SKM-1 (cell line): ENCODE measurements around the gene COL4A1.

Experiments used
- DNase-seq: peaks from one replicate; lab custom pipeline; 2025; ENCODE audit not compliant: unreplicated experiment; lab: John Stamatoyannopoulos, UW

COL4A1 gene

DNA sequence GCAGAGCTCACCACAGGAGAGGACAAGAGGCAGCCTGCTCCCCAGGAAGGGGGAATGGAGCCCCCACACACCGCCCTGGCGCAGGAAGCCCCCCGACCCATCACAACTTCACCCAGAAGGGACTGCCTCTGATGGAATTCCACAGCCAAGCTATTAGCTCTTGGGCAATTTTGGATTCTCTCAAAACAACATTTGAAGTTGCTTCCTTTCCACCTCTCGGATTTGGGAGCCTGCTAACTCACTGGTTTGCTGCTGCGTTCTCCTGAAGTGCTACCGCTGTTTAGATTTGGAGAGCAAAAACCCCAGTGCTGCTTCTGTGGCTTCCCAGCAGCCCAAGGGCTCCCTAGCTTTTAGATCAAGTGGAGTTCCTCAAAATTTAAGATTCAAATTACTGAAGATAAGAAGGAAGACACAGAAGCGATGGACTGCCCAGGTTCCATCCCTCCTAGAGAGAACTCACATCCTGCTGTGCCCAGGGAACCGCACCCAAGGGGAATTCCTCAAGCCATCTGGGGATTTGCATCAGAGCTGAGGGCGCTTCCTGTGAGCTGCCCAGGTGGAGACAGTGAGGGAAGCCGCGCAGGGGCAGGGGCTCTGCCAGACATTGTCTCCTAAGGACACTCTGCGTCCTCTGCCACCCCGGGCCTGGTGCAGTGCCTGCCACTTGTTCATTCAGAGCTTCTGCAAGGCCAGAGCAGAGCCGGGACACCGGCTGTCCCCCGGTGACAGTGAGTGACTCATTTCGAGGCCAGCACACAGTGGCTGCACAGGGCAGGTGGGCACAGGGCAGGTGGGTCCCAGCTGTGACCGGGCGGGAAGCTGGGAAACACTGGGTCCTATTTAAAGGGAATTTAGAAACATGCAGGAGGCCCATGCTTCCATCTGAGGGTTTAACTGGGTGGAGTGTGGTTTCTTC is 45.5 kb downstream of the COL4A1 start:
- no peak for DNase-seq

DNA sequence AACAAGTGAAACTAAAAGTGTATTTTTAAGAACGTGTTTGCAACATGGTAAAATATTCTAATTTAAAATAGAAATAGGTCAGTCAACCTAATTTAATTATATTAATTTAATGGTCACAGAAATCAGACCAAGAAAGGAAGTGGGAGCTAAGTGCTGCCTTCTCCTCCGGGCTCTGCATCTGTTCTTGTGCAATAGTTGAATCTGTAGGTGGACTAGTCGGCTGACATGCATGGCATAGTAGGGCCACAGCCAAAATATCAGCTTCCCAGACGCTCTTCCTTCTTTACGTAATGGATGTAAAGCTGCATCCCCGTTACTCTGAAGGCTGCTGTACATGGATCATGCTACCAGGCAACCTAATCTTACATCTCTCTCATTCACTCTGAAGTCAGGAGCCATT is 47.3 kb downstream of the COL4A1 start:
- no peak for DNase-seq

DNA sequence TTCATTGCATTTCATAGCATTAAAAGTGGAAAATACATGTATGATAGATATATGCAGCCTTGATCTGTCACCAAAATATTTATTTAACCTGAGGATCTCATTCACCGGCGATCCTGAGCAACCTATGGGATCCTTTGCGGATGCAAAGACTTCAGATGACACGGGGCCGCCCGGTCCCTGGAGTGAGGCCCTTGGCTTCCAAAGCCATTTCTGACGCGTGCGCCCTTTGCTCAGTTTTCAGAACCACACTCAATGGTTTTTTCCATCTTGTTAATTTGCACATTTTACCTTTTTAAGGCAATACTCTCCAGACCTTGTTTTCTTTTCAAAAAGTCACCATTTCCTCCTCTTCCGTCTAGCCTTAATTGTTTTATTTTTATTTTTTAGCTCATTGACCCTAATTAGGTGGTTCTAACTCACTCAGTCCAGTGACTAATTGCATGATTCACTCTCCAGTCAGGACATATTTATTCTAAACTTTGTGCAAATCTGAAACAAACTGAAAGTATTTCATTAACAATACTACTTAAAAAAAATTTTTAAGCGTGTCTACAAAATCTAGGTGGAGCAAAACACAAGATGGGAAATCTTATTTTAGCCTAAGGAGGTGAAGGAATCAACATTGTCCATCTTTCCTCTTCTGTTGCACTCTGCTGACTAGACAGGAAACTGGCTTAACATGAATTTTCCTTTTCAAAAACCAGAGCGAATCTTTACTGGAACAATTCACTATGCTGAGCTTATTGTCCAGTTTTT is 47.9 kb downstream of the COL4A1 start:
- no peak for DNase-seq

DNA sequence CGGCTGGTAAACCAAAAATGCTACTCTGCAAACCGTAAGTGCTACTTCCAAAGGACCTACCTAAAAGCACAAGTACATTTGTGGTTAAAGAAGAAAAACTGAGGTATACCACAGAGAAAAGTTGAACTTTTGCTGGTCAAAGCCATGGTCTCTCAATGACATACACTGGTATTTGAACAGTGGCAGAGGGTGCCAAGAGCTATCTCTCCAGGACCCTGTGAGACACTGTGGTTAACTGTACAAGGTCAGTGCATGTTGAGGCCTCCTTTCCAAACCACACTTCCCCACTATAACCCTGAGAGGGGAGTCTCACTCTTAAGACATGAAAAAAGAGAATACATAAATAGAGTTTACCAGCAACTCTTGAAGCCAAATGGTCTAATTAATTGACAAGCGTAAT is 49.5 kb downstream of the COL4A1 start:
- no peak for DNase-seq

DNA sequence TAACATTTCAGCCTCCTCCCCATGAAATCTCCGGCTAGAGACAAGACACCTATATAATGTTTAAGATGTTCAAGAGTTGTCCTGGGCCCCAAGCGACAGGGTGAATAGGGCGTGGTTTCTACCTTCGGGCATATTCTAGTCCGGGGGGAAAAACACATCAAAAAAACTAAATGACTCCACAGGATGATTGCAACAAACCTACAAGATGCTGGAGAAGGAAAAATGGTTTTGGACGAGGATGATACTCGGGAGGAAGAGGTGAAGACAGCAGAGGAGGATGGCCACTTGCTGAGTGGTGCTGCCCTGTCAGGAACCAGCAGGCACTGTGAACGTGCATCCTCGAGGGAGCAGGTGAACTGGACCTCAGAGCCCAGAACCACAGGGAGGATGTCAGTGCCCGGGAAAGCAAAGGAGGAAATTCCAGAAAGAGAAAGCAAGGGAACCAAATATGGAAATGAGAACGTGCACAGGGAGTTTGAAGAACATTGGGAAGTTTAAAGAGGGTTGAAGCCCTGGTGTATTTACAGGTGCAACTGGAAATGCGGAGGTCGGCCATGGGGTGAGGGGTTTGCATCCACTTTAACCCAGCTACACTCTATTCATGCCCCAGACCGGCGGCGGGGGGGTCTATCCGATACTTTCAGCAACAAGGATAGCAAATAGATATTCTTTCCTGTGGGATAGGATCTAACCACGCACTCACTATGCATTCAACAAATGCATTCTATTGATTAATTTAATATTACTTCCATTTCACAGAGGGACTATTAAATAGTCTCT is 50.6 kb downstream of the COL4A1 start:
- DNase-seq, result no peak

DNA sequence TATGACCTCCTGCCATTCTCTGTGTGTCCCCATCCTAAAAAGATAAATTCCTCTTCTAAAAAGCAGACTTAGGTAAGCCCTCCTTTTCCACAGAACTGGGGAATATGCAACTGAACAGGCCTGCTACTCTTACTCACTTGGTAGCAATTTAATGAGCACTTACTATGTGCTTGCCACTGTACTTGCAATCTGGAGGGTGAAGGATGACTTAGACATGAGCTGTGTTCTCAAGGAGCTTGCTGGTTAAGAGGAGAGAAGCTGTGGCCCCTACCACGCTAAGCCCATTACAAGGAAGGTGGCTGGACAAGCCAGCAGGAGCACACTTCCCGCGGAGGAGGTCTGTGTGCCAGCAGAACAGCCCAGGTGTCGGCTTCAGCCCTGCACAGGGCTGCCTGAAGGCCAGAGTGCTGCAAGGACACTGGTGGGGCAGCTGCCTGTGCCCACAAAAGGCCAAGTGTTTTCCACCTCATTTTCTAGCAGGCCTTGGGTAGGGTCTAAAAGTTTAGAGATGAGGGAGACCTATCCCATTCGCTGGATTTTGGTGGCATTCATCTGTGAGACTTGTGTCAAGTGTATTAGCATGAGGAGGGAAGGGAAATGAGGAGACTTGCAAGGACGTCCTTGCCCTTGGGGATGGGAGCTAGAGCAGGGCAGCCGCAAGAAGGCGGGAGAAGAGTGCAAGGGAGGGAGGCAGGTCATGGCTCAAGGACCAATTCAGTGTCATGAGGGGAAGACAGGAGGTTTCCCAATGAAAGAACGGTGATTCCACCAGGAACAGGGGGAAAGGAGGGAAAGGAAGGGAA is 52.0 kb downstream of the COL4A1 start:
- no peak for DNase-seq

DNA sequence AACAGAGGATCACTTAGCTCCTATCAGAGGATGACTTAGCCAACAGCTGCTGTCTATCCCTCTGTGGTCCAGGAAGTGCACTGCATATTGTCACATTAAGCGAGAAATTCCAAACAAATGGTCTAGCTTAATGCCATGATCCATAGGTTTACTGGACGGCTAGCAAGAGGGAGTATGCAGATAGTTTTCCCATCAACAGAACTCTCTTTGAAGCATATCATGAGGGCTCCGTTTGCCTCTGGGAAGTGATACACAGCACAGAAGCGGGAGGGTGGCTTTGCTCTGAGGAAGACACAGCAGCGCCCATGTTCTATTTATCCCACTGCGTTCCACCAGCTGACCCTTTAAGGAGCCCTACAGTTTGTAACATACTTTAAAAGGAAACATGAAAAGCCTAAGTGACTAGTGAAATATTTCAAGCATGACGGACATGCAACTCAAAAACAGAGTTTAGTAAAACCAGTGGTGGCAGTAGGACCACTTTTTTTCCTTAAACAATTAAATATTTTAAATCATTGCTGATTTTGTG is 52.7 kb downstream of the COL4A1 start:
- DNase-seq, result no peak

DNA sequence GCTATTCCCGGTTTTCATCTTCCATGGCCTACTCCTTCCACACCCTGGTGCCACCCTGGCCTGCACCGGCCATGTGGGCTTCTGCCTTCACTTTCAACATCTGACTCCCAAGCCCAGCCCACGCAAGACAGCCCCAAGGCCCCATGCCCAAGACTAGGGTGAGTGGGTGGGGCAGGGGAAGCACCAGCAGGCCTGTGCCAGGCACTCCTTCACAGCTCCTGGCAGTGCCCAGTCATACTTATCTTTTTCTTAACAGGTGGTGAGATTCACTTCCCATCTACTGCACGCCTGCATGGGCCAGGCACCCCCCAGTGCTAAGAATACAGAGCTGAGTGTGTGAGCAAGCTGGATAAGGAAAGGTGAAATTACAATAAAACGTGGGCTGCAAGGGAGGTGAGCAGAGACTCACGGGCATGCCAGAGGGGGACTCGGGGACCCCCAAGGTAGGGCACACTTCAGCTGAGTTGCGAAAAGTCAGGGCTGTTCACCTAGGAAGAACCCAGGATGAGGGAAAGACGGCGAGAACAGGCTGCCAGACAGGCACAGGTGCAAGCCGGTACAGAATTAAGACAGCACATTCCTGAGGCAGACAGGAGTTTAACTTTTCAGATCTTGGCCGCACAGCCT is 55.7 kb downstream of the COL4A1 start:
- DNase-seq, result no peak

DNA sequence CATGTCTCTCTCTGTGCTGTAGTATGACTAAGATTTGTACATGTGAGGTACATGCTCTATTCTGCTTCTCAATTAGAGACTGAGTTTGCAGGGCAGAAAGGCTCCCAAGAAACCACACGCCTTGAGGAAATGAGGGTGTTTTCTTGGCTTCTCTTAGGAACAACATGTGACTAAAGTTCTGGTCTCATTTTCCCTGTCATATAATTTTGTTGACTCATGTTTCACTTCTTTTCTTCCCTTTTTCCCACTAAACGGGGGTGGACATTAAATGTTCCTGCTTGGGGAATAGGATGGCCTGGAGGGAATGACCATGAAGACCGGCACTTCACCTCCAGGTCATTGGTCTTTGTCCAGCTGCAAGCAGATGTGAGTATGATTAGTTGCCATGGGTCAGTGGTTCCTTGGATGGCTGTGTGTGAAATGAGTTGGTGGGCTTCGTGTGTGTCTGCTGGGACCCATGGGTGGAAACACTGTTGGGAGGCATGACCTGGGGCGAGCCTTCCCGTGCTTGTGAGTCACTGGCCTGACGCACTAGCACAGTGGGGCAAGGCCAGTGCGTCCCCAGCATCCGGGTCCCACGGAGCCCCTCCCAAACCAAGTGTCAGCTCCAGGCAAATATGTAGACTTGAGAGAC is 56.6 kb downstream of the COL4A1 start:
- no peak for DNase-seq

DNA sequence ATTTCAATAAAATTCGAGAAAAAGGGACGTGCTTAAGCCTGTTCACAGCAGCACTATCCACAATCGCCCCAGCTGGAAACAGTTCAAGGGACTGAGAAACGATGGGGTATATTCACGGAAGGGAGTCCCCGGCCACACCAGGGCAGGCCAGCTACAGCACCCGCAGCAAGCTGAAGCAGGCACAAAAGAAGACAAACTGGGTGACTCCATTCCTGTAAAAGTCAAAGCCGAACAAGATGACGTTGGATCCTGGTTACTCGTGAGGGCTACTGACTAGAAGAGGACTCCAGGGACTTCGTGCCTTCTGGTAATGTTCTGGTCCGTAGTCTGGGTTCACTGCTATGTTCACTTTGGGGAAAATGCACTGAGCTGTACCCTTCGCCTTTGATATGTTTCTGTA is 57.6 kb downstream of the COL4A1 start:
- no peak for DNase-seq

DNA sequence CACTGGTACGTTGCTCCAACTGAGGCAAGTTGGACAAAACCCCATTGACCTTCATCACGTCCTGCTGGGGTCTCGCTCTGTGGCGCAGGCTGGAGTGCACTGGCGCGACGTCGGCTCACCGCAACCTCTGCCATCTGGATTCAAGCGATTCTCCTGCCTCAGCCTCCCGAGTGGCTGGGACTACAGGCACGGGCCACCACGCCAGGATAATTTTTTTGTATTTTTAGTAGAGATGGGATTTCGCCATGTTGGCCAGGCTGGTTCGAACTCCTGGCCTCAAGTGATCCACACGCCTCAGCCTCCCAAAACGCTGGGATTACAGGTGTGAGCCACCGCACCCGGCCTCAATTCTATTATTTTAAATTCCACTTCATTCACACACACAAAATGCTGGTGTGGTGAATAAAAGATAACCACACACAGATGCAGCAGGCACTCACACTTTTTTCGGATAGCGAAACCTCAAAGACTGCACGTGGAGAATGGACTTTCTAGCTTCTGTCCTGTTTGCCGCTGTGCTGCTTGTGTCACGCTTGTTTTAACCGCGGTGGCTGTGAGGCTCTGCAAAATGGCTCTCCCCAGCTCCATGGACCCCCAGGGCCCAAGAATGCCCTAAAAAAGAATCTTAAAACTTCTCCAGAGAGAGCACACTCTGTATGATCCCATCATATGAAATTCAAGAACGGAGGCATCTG is 58.4 kb downstream of the COL4A1 start:
- DNase-seq, result no peak

DNA sequence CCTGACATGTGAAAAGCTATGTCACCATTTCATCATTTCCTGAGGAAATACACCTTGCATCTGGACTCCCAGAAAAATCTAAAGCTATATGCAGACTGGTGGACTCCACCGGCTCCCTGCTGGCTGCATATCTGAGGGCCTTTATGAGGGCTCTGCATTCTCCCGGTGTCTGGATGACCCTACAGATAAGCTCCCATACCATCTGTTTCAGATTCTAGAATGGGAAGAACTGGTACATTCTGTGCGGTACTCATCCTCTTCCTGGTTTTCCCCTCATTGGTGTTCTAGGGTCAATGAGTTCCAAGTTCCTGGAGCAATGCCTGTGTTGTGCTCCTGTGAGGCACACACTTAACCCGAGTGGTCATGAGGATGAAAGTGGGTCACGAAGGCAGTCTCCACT is 60.4 kb downstream of the COL4A1 start:
- no peak for DNase-seq

DNA sequence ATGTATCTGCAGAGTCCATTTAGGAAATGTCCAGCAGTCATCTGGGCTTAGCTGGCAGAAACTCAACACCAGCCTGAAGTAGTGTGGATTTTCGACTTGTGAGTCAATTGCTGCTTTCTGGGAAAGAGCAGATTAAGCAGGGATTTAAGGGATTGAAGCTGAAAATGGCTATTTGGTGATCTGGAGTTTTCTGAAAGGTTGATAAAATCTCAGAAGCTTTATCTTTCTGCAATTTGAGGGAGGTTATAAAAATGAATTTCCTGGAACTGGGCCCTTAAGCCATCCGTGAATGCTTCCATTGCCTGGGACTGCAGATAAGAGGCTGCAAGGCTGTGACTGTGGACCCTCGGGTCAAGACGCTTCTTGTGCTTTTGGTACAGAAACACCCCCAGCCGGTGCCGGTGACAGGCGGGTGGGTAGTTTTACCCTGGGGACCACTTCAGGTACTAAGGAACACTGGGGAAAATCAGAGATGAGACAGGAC is 61.5 kb downstream of the COL4A1 start:
- DNase-seq, result no peak

DNA sequence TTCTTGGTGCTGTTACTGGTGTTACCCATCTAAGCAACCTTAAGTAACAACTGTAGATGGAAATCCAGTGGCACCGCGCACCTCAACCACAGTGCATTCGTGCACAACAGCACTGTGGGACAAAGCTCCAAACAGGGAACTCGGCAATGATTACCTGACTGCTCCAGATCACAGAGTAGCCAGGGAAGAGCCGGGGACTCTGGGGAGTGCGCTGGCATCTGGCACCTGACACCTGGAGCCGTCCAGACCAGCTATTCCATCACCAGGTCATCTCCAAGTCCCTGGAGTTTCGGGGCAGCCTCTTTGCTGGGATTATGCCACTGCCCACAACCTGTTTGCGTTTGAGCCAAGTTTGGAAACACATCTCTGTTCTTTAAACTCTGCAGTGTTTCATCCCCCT is 62.0 kb downstream of the COL4A1 start:
- DNase-seq, result no peak

DNA sequence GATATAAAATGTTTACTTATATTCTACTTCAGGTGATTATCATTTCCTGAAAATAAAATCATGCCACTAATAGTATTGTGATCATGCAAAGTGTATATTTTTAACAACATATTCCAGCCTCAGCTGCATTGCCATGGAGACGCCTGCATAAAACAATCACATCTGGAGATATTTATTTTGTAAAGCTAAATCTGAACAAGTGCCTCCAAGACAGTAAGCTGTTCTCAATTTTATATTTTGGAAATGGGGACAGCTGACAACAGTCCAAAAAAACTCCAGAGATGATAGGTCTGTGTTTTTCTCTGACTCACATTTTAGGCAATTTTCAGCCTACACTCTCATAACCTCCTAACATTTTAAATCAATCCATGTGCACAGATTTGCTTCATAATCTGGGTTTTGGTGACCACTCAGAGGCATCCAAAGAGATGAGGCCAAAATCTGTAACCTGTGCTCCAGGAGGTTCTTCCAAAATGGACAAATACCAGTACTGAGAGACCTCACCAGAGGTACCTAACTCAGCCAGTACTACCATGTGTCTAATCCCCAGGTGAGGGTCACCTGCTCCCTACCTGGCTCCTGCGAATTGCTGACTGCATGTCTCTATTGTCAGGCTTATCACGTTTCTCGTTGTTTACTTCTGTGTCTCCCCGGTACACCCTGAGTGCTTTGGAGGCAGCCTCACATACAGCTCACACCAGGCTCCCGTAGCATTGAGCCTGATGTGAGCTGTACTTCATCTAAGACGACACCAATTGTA is 62.7 kb downstream of the COL4A1 start:
- no peak for DNase-seq

DNA sequence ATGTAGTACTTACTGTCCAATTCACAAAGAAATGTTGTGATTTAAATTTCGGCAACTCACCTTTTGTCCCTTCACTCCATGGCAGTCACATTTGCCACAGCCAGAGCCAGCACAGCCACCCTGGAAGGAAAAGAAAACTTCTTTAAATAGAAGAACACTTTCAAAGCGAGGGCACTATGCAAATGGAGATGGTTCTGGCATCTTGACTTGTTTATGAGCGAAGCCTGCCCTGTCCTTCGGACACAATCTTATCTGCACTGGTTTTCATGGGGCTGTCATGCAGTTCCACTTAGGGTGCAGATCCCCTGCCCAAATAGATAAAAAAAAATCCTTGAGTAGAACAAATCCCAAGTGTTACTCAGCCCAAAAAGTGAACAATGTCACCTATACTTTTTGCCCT is 64.3 kb downstream of the COL4A1 start:
- DNase-seq, result no peak

DNA sequence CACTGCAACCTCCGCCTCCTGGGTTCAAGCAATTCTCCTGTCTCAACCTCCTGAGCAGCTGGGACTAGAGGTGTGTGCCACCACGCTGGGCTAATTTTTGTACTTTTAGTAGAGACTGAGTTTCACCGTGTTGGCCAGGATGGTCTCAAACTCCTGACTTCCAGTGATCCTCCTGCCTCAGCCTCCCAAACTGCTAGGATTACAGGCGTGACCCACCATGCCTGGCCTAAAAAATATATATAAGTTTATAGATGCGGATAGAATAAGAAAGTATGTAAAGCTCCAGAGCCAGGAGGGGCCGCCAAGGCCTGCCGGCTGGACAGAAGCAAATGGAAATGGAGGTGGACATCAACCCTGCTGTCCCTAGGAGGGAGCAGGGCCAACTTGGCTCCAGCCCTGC is 66.0 kb downstream of the COL4A1 start:
- DNase-seq, result no peak

DNA sequence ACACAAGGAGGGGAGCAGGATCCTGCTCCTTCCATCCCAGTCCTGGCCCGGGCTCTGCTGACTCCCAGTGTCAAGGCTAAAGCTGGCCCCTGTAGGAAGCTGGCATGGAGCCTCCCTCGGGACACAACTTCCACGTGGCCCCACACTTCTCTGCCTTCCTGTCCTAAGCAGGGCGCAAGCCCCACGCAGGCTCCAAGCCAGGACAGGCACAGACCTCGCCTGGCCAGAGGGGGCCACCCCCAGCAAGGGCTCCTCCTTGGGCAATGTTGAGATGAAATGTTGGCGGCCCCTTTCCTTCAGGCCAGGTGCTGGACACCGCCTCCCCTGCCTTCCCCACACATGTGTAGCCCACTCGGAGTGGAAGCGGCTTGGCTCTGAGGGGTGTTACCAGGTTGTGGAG is 66.6 kb downstream of the COL4A1 start:
- DNase-seq, result no peak
